ENCODE measurements around the gene REST. TPM values are rescaled to one million over a fixed set of nuclear protein-coding genes. Genes with fewer than 3 reads are reported as not detected.

REST gene
- total and polyA plus RNA-seq, 9 of the 15 experiments (the other 6 are each of a cell fraction or from before 2014, with no cell fraction given) = 2.9 to 24.0 (median 19.2) TPM

DNA sequence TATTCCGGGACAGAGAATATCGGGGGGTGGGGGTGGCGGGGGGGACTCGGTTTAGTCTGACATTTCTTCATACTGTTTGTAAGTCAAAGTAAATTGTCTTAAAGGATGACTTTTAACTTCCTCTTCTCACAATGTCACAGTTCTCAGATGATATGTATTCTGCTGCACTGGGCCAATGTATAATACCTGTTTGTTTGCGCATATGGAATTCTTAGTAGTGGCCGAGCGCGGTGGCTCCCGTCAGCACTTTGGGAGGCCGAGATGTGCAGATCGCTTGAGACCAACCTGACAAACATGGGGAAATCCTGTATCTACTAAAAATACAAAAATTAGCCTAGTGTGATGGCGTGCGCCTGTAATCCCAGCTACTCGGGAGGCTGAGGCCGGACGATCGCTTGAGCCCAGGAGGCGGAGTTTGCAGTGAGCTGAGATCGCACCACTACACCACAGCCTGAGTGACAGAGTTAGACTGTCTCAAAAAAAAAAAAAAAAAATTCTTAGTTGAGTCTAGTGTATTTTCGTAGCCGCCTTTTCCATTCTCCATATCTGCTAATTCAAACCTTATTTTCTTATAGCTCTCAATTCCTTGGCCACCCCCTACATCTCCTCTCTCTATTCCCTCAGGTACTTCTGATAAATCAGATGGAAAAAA lies 71.8 kb downstream of the REST start:
- peak overlapping the region; percentile 37; the same call in 1 of the 2 replicates for H2AFZ ChIP-seq (ENCODE audit: low read depth, low read length)
- peaks cover 6% of the 10 kb centered on the region for H3K9me1 ChIP-seq (ENCODE audit: control insufficient read depth, insufficient read depth, low read length)
- intact Hi-C loops (cut with micrococcal nuclease) = loop anchor here (5.0 kb wide), 1 partner anchor 72 kb away; the partner anchor contains the start of gene REST
- peak overlapping the region; percentile 94 for H3K27ac ChIP-seq (ENCODE audit: extremely low read depth, low read depth, low read length)
- in situ Hi-C loops (cut with MboI) = no loop called here
- H4K20me1 ChIP-seq (replicated peaks; ENCODE audit: control insufficient read depth, insufficient read depth, low read length) = peaks cover 34% of the 10 kb centered on the region
- DNase-seq (ENCODE audit: extremely low read depth in 1 of 4, low spot score in 3 of 4) (peak in 2 of 4 experiments; percentile 14 to 72), FAIRE-seq (peak; percentile 15), ATAC-seq (peak; percentile 45)
- H3K79me2 ChIP-seq (ENCODE audit: control insufficient read depth, insufficient read depth, low read length) = peaks cover 92% of the 10 kb centered on the region
- 2% methylated on average over 17 of the region's 21 CpGs for WGBS (ENCODE audit: insufficient coverage, low coverage, missing lambda C conversion rate)
- no peaks in the 10 kb centered on the region for H3K27me3 ChIP-seq (ENCODE audit: control insufficient read depth in 2 of 2, insufficient read depth in 2 of 2, low read length in 2 of 2)
- peaks cover 28 to 35% of the 10 kb centered on the region in 2 experiments; a peak in 4 of 5 replicates for H3K4me1 ChIP-seq (replicated peaks in 1 of 2; ENCODE audit: control insufficient read depth in 2 of 2, insufficient read depth in 2 of 2, low read length in 2 of 2)
- BruUV-seq (replicated peaks) = no TSS peak
- ChIA-PET POLR2A (interaction anchor here (0.5 to 6.3 kb wide), 7 partner anchors 10 to 1128 kb away, joined by 3 to 61 read pairs (median 3); no protein-coding TSS in a partner anchor), CTCF (ENCODE audit: low intra/inter-chr PET ratio) (no interaction called here)
- no peaks in the 10 kb centered on the region for H3K9me3 ChIP-seq (replicated peaks; ENCODE audit: control insufficient read depth, insufficient read depth, low read depth, low read length)
- H3K4me2 ChIP-seq (ENCODE audit: insufficient read depth, low read length) = peak overlapping the region; percentile 100
- H3K9ac ChIP-seq (ENCODE audit: insufficient read depth in 1 of 2, low read depth in 2 of 2, low read length in 2 of 2) = peak overlapping the region; percentile 96 to 99
- H3K4me3 ChIP-seq = peak overlapping the region; percentile 98
- H3K36me3 ChIP-seq (ENCODE audit: control insufficient read depth, insufficient read depth, low read length) = peaks cover 36% of the 10 kb centered on the region
- TF ChIP-seq, protein P1, sequence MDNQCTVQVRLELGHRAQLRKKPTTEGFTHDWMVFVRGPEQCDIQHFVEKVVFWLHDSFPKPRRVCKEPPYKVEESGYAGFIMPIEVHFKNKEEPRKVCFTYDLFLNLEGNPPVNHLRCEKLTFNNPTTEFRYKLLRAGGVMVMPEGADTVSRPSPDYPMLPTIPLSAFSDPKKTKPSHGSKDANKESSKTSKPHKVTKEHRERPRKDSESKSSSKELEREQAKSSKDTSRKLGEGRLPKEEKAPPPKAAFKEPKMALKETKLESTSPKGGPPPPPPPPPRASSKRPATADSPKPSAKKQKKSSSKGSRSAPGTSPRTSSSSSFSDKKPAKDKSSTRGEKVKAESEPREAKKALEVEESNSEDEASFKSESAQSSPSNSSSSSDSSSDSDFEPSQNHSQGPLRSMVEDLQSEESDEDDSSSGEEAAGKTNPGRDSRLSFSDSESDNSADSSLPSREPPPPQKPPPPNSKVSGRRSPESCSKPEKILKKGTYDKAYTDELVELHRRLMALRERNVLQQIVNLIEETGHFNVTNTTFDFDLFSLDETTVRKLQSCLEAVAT (IDR thresholded peaks at IDR 0.05) = peak in 1 of 2 experiments; percentile 23; a peak in 1 of 4 replicates
- 0 out of 2 replicates have a peak, but pooled peaks have one; percentile 13 for TF ChIP-seq CXXC5 (CRISPR knock-in tag; IDR thresholded peaks at IDR 0.05)
- TF ChIP-seq ZNF384 (IDR thresholded peaks at IDR 0.05; ENCODE audit: low read depth, low read length) = peak; percentile 84
- no peak for TF ChIP-seq NFXL1 (CRISPR knock-in tag; IDR thresholded peaks at IDR 0.05)
- no peak for TF ChIP-seq ZNF134 (CRISPR knock-in tag; conservative IDR thresholded peaks at IDR 0.05)
- TF ChIP-seq SIN3A (IDR thresholded peaks at IDR 0.05; ENCODE audit: borderline replicate concordance in 2 of 2, control insufficient read depth in 1 of 2, low read depth in 2 of 2, low read length in 2 of 2) = peak in 1 of 2 experiments; percentile 31; a peak in 2 of 4 replicates
- TF ChIP-seq, protein P2, sequence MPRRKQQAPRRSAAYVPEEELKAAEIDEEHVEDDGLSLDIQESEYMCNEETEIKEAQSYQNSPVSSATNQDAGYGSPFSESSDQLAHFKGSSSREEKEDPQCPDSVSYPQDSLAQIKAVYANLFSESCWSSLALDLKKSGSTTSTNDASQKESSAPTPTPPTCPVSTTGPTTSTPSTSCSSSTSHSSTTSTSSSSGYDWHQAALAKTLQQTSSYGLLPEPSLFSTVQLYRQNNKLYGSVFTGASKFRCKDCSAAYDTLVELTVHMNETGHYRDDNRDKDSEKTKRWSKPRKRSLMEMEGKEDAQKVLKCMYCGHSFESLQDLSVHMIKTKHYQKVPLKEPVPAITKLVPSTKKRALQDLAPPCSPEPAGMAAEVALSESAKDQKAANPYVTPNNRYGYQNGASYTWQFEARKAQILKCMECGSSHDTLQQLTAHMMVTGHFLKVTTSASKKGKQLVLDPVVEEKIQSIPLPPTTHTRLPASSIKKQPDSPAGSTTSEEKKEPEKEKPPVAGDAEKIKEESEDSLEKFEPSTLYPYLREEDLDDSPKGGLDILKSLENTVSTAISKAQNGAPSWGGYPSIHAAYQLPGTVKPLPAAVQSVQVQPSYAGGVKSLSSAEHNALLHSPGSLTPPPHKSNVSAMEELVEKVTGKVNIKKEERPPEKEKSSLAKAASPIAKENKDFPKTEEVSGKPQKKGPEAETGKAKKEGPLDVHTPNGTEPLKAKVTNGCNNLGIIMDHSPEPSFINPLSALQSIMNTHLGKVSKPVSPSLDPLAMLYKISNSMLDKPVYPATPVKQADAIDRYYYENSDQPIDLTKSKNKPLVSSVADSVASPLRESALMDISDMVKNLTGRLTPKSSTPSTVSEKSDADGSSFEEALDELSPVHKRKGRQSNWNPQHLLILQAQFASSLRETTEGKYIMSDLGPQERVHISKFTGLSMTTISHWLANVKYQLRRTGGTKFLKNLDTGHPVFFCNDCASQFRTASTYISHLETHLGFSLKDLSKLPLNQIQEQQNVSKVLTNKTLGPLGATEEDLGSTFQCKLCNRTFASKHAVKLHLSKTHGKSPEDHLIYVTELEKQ (CRISPR knock-in tag; IDR thresholded peaks at IDR 0.05) = no peak
- no peak for TF ChIP-seq OTX1 (CRISPR knock-in tag; IDR thresholded peaks at IDR 0.05)
- no peak for TF ChIP-seq ZNF280B (CRISPR knock-in tag; IDR thresholded peaks at IDR 0.05)
- TF ChIP-seq, protein P3, sequence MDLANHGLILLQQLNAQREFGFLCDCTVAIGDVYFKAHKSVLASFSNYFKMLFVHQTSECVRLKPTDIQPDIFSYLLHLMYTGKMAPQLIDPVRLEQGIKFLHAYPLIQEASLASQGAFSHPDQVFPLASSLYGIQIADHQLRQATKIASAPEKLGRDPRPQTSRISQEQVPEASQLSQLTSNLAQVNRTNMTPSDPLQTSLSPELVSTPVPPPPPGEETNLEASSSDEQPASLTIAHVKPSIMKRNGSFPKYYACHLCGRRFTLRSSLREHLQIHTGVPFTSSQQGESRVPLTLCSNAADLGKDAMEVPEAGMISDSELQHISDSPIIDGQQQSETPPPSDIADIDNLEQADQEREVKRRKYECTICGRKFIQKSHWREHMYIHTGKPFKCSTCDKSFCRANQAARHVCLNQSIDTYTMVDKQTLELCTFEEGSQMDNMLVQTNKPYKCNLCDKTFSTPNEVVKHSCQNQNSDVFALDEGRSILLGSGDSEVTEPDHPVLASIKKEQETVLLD (IDR thresholded peaks at IDR 0.05) = no peak

Measured in K562 (cell line).